T-helper 2 cell treated with Interferon-gamma antibody and Interleukin-4, amounts not matched to agents 100 ng/mL and 5 ng/mL, for 36 hours (primary cell): ENCODE data around the gene ITPK1. TPM values are rescaled to one million over a fixed set of nuclear protein-coding genes. Genes with fewer than 3 reads are reported as not detected.

Experiments used
- intact Hi-C: fragments of 100-400 bp; cut with micrococcal nuclease; formaldehyde crosslinking; loops from one replicate; pipeline ENCODE4 v1.15.1; 2023
- total RNA-seq: library from RNA; stranded (reverse); gene quantifications from 2 replicates; pipeline ENCODE4 v1.2.3, GENCODE V29; 2022

ITPK1 gene
- total RNA-seq, 1 donor from 2014 or later: 84.1 TPM

GRCh38 chr14:92945544-92945943 is 170.2 kb downstream of the ITPK1 start:
- intact Hi-C loops: no loop called here

GRCh38 chr14:92944976-92945375 is 170.7 kb downstream of the ITPK1 start:
- intact Hi-C loops: no loop called here

GRCh38 chr14:92943855-92944570 is 171.7 kb downstream of the ITPK1 start:
- intact Hi-C loops: no loop called here

GRCh38 chr14:92942976-92943710 is 172.6 kb downstream of the ITPK1 start:
- intact Hi-C loops: no loop called here

GRCh38 chr14:92942576-92942975 is 173.1 kb downstream of the ITPK1 start:
- intact Hi-C loops: no loop called here

GRCh38 chr14:92942136-92942535 is 173.6 kb downstream of the ITPK1 start:
- intact Hi-C loops: no loop called here

GRCh38 chr14:92941531-92941930 is 174.2 kb downstream of the ITPK1 start:
- intact Hi-C loops: no loop called here

- intact Hi-C loops: no loop called here
Measured at GRCh38 chr14:92940543-92940942, 175.2 kb downstream of the ITPK1 start.

GRCh38 chr14:92939699-92940098 is 176.0 kb downstream of the ITPK1 start:
- intact Hi-C loops: no loop called here

GRCh38 chr14:92938890-92939671 is 176.6 kb downstream of the ITPK1 start:
- intact Hi-C loops: no loop called here

GRCh38 chr14:92938235-92938875 is 177.4 kb downstream of the ITPK1 start:
- intact Hi-C loops: no loop called here

GRCh38 chr14:92937051-92937937 is 178.4 kb downstream of the ITPK1 start:
- intact Hi-C loops: no loop called here

- intact Hi-C loops: no loop called here
Measured at GRCh38 chr14:92936085-92936484, 179.6 kb downstream of the ITPK1 start.

- intact Hi-C loops: no loop called here
Measured at GRCh38 chr14:92935446-92935845, 180.3 kb downstream of the ITPK1 start.

GRCh38 chr14:92934196-92935085 is 181.3 kb downstream of the ITPK1 start:
- intact Hi-C loops: no loop called here

GRCh38 chr14:92933481-92933880 is 182.2 kb downstream of the ITPK1 start:
- intact Hi-C loops: no loop called here

- intact Hi-C loops: no loop called here
Measured at GRCh38 chr14:92932448-92933395, 183.0 kb downstream of the ITPK1 start.

- intact Hi-C loops: no loop called here
Measured at GRCh38 chr14:92931681-92932447, 183.9 kb downstream of the ITPK1 start.
